Measurements from ENCODE around the gene KRTAP13-4. TPM values are rescaled to one million over a fixed set of nuclear protein-coding genes. Genes with fewer than 3 reads are reported as not detected.

KRTAP13-4 gene
- total RNA-seq, 2 donors from 2014 or later = not detected

GRCh38 chr21:30479259-30479658 lies 49.2 kb downstream of the KRTAP13-4 start:
- DNase-seq = no peak
- peak; percentile 27 to 52 for ATAC-seq
- intact Hi-C loops (cut with DNase I) = loop anchor here in 1 of 2 donors (5.0 kb wide), 1 partner anchor 88 kb away; no protein-coding TSS in a partner anchor

- ATAC-seq = no peak
- intact Hi-C loops (cut with DNase I) = no loop called here
- DNase-seq = no peak
Measured at GRCh38 chr21:30480145-30480544, 50.1 kb downstream of the KRTAP13-4 start, which contains the start of gene KRTAP19-1. Gene KRTAP19-1, minus strand, starts transcription at chr21:30480367. Its CDS starts 50 bp downstream, at chr21:30480317.

Other genes with a start within 250 kb of the KRTAP13-4 start
- not detected for gene CLDN8, start 214.1 kb upstream of the KRTAP13-4 start, total RNA-seq
- not detected for gene KRTAP24-1, start 147.3 kb upstream of the KRTAP13-4 start, total RNA-seq
- gene KRTAP25-1, start 140.7 kb upstream of the KRTAP13-4 start, total RNA-seq = not detected
- gene KRTAP26-1, start 109.9 kb upstream of the KRTAP13-4 start, total RNA-seq = not detected
- gene KRTAP27-1, start 92.5 kb upstream of the KRTAP13-4 start, total RNA-seq = not detected
- not detected for gene KRTAP23-1, start 81.6 kb upstream of the KRTAP13-4 start, total RNA-seq
- not detected for gene KRTAP13-2, start 57.9 kb upstream of the KRTAP13-4 start, total RNA-seq
- gene KRTAP13-1, start 34.2 kb upstream of the KRTAP13-4 start, total RNA-seq = not detected
- not detected for gene KRTAP13-3, start 4.3 kb upstream of the KRTAP13-4 start, total RNA-seq
- not detected for gene KRTAP15-1, start 10.1 kb downstream of the KRTAP13-4 start, total RNA-seq
- gene KRTAP19-1, start 50.1 kb downstream of the KRTAP13-4 start, total RNA-seq = not detected
- not detected for gene KRTAP19-2, start 57.2 kb downstream of the KRTAP13-4 start, total RNA-seq
- gene KRTAP19-3, start 61.8 kb downstream of the KRTAP13-4 start, total RNA-seq = not detected
- not detected for gene KRTAP19-4, start 66.9 kb downstream of the KRTAP13-4 start, total RNA-seq
- gene KRTAP19-5, start 71.9 kb downstream of the KRTAP13-4 start, total RNA-seq = not detected
- gene KRTAP19-6, start 111.6 kb downstream of the KRTAP13-4 start, total RNA-seq = not detected
- gene KRTAP19-7, start 131.1 kb downstream of the KRTAP13-4 start, total RNA-seq = not detected
- gene KRTAP22-2, start 160.2 kb downstream of the KRTAP13-4 start, total RNA-seq = not detected
- not detected for gene KRTAP6-3, start 162.2 kb downstream of the KRTAP13-4 start, total RNA-seq
- gene KRTAP6-2, start 168.7 kb downstream of the KRTAP13-4 start, total RNA-seq = not detected
- gene KRTAP22-1, start 170.9 kb downstream of the KRTAP13-4 start, total RNA-seq = not detected
- gene KRTAP6-1, start 183.7 kb downstream of the KRTAP13-4 start, total RNA-seq = not detected
- not detected for gene KRTAP20-1, start 186.2 kb downstream of the KRTAP13-4 start, total RNA-seq
- not detected for gene KRTAP20-4, start 190.4 kb downstream of the KRTAP13-4 start, total RNA-seq
- not detected for gene KRTAP20-2, start 205.0 kb downstream of the KRTAP13-4 start, total RNA-seq
- not detected for gene KRTAP20-3, start 212.6 kb downstream of the KRTAP13-4 start, total RNA-seq

All from left cardiac atrium (tissue), 4 donors.